Stimulated activated CD4-positive, alpha-beta T cell treated with anti-CD3 and anti-CD28 coated beads, TNF-alpha, amount 100 ng/mL, for 1 hour (primary cell): ENCODE results near the gene GLRX2.
"Not testable (repeated sequence)": the region's sequence is repeated elsewhere in the genome, so short reads cannot be mapped to it uniquely, and the experiment has no call there.

Experiments
- DNase-seq, 3 donors: peaks; one replicate each; pipeline ENCODE4 v3.0.0-alpha.2; 2020; ENCODE audit warnings: low read depth in 3 of 3, low spot score in 1 of 3

Gene GLRX2, protein sequence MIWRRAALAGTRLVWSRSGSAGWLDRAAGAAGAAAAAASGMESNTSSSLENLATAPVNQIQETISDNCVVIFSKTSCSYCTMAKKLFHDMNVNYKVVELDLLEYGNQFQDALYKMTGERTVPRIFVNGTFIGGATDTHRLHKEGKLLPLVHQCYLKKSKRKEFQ

DNA sequence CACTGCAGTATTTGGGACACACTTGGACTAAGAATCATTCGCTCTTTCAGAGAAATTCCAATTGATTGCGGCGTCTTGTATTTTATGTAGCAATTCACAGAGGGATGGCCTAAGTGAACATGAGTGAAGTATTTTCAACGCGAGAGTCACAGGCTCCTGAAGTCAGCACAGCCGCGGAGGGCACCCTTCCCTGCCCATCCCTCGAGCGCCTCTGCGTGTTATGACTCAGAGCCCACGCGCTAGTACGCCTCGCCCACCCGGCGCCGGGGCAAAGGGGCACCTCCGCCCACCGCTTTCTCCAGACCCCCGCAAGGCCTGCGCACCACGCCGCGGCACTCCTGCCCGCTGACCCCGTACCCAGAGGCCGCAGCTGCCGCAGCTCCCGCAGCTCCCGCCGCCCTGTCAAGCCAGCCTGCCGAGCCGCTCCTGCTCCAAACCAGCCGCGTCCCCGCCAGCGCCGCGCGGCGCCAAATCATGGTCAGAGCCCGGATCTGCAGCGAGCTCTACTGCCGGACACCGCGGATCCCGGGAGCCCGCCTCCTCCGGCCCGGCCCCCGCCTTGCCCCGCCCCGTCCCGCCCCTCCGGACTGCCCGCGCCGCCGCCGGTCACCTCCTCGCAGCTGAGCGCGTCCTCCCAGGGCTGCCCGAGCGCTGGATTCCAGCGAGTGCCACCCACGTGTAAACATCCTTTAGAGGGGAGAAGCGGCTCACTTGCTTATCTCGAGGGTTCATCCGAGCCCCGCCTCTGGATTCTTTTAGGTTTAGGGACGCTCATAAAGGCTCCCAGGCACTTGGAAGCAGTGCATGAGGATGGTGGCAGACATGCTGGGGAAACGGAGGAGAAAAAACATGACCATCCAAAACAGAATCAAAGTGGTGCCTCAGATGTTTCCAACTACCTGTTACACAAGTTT lies at the start of gene GLRX2:
TSS of gene GLRX2 (minus strand) at position 508 of the 914 bp plus-strand sequence. CDS start at position 476, 32 bp downstream.
- DNase-seq, result peak in 2 of 3 donors; percentile 17 to 45

DNA sequence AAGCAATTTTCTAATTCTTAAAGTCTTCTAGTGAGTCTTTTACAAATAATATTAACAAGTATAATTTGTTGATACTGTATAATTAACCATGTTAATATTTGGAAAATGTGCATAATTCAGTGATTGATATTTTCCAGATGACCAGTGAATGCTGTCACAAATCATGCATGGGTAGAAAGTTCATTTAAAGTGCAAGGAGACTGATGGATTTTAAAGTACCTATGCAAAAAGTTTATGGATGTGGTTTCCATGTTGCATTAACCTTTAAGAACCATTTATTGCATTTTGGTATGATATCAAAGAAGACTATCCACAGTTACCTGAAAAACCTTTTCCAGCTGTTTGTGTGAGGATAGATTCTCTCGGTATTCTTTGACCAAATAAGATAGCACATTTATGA lies 39.8 kb upstream of the GLRX2 start:
- no peak for DNase-seq

DNA sequence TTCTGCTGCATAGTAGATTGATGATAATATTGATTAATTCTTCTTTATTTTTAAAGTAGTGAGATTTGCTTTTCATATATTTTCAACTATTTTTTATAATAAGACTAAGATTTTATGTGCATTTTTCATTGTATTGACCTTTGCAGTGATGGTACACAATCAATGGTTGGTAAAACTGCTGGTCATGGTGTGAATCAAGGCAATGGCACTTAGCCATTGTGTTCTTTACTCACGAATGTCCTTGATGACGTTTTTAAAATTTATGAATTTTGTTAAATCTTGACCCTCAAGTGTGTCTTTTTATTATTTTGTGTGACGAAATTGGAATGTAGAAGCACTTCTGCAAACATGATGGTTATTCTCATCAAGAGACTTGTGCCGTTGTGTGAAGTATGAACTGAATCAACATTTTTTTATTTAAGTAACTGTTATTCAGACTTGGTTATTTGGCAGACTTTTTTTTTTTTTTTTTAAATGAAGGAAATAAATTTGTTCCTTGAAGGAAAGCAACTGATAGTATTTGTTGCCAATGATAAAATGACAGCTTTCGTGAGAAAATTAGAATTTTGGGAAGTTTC lies 39.2 kb upstream of the GLRX2 start:
- DNase-seq, result no peak

DNA sequence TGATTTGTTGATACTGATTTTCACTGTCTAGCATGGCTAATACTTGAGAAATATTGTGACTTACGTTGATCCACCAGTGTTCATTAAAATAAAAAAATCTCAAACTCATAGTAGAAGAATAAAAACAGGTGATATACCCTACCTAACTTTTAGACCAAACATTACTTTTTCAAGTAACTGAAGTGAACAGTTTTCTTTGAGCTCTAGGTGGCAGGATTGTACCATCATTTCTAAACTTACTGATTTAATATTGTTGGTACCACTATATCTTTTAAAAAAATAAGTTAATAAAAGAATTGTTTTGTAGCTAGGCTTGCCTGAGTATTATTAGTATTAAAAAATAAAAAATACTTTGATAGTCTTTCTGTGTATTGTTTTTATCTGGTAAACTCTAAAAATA lies 38.1 kb upstream of the GLRX2 start:
- DNase-seq, result no peak

DNA sequence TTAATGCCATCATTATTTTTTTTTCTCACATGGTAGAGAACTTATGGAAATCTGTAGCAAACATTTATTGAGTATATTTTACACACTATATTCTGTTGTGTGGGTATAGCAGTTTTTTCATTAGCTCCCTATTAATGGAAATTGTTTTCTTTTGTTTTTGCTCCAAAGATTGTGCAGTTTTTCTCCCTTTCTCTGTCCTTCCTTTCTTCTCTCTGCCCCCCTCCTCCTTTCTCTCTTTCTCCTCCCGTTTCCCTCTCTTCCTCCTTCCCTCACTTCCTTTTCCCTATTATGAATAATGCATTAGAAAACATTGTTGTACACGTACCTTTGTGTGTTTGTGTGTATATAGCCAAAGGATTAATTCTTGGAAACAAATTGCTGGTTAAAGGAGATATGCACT lies 37.2 kb upstream of the GLRX2 start:
- no peak for DNase-seq

DNA sequence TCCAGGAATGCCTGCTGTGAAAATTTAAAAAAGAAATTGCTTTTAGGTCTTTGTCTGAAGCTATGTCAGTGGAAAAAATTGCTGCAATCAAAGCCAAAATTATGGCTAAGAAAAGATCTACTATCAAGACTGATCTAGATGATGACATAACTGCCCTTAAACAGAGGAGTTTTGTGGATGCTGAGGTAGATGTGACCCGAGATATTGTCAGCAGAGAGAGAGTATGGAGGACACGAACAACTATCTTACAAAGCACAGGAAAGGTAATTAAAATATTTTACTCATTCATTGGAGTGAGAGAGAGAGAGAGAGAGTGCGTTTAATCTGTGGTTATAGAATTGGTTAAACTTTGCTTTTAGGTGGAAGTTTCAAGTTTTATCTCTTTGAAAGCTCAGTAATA lies 36.6 kb upstream of the GLRX2 start:
- DNase-seq, result no peak

DNA sequence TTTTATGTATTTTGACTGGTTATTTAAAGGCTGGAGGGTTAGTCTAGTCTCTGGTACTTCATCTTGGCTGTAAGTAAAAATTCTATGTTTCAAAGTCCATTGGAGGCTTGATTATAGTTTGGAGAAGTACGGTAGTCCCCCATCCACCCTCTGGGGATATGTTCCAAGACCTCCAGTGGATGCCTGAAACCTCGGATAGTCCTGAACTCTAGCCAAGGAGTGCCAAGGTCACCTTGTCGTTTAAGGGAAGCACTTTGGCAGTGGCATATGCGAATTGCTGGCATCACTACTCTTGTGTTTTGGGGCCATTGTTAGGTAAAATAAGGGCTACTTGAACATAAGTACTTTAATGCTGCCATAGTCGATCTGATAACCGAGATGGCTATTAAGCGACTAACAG lies 35.0 kb upstream of the GLRX2 start:
- no peak for DNase-seq

DNA sequence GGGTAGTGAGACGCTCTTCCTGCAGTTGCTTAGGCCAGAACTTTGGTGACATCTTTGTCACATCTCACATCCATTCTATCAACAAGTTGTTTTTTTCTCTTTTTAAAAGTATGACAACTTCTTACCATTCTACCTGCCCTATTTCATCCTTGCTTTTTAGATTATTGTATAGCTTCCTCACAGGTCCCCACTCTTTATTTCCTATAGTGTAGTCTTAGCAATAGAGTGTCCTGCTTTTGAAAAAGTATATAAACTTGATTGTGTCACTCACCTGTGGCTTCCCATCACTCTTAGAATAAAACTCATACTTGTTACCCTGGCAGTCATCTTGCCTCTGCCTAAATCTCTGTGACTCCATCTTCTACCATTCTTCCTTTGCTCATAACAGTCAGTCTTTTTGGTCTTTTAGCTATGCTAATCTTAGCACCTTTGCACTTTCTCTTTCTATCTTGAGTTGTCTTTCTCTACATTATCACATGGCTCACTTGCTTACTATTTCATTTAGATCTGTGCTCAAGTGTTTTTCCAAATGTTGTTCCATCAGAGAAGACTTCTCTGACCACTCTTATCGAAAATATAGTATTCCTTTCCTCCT lies 26.1 kb upstream of the GLRX2 start:
- no peak for DNase-seq

DNA sequence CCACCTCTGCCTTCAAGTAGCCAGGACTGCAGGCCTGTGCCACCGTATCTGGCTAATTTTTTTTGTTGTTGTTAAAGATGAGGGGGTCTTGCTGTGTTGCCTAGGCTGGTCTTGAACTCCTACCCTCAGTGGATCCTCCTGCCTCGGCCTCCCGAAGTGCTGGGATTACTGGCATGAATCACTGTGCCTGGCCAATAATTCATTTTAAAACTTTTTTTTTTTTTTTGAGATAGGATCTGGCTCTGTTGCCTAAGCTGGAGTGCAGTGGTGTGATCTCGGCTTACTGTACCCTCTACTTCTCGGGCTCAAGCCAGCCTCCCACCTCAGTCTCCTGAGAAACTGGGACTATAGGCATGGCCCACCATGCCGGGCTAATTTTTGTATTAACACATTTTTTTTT lies 20.2 kb upstream of the GLRX2 start:
- no peak for DNase-seq

DNA sequence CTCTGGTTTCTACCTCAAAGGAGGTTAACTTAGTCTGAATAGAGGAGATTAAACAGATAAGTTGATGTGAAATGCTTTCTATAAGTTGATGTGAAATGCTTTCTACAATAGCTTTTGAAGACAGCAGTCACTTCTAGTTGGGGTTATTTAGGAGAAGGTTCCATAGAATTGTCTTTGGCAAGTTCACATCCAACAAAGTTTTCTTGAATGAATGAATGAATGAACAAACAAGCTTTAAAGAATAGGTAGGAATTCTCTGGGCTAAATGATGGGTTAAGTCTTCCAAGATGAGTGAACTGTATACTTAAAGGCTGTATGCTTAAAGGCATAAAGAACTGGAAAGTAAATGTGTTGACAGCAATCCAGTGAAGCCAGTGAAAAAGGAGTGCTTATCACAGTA lies 18.5 kb upstream of the GLRX2 start:
- no peak for DNase-seq

DNA sequence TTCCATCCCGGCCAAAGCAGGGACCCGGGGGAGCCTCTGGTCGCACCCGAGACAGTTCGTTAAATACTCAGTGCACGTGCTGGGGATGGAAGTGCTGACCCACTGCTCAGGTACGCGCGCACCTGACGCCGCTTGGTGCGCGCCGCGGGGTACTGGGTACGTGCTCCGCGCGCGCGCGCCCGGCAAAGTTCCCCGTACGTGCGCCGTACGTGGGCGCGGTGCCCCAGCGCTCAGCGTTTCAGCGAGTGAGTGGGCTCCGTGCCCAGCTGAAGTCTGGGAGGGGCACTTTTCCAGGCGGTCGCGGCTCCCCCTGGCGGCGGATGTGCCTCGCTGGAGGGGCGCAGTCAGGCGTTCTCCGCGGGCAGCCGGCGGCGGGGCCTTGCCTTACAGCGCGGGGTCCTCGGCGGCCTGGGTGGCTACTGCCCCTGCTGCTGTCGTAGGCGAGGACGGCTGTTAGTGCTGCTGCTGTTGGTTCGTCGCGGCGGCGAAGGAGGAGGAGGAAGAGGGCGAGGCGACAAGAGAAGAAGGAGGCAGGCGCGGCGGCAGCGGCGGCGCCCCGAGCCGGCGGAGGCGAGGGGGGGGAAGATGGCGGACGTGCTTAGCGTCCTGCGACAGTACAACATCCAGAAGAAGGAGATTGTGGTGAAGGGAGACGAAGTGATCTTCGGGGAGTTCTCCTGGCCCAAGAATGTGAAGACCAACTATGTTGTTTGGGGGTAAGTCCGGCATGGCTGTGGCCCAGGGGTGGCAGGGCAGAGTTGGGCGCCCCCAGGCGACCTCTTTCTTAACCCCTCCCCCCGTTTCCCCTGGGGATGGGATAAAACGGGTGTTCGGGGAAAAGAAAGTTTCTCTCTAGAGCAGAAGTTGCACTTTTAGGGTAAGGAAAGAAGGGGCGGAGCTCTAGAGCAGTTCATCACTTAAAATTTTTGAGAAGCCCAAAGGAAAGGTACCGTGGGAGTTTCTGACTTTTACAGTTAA lies 16.7 kb upstream of the GLRX2 start, which contains the start of gene CDC73:
TSS of gene CDC73 (plus strand) at position 416 of the 978 bp plus-strand sequence. CDS start at position 586, 170 bp downstream.
- peak; percentile 94 to 99 (median 99) for DNase-seq

DNA sequence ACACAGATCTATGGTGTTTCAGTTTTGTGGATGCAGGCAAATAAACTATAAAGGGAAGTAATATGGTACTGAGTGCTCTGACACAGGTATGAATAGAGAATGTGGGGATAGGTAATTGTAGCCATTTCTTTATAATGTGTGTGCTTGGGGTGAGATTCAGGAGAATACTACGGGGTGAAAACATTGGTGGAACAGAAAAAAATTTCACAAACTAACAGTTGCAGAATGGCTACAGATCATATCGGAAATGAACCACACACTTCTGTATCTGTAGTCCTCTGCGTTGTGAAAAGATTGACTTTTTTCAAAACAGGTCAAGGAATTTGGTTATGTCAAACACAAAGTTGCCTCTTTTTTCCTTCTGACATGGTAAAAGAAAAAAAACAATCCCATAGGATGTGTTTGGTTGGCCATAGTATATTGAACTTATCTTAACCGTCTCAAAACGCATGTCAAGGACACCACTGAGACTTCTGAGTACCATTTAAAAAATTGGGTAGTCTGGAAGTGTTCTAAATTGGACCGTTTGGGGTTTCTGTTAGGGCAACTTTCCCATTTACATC lies 15.5 kb upstream of the GLRX2 start:
- no peak for DNase-seq

DNA sequence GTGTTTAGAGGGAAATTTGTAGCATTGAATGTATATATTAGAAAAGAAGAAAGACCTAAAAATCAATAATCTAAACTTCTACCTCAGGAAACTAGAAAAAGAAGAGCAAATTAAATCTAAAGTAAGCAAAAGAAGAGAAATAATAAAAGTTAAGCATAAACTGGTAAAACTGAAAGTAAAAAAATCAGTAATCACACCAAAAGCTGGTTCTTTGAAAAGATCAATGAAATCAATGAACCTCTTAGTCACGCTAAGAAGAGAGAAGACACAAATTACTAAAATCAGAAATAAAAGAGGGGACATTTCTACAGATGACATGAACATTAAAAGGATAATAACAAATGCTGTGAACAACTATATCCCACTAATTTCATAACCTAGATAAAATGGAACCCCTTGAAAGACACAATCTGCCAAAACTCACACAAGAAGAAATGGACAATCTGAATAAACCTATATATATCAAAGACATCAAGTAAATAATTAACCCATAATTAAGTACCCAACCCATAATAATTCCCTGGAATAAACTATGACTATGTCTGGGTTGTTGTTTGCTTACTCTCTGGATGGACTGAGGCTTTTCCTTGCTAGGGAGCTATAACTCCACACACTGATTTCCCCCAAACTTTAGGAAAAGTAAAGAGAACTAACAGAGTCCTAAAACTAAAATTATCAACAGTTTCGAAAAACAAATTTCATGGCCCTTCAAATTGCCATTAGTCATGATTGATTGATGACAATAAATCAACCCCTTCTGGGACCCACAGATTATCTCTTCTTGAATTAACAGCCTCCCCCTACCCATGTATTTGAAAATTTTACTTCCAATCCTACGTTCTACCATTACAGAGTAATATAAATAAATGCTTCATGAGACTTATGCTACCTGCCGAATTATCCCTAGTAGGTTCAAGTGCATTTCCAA lies 13.9 kb upstream of the GLRX2 start:
- DNase-seq, result no peak

DNA sequence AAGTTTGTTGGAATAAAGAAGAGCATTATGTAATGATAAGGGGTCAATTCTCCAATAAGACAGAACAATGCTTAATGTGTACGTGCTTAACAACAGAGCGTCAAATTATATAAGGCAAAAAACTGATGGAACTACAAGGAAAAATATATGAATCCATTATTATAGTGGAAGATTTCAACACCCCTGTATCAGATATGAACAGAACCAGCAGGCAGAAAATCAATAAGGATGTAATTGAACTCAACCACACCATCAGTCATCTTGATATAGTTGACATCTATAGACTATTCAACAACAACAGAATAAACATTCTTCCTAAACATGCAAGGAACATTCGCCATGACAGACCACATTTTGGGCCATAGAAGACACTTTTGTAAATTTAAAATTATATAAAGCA lies 13.0 kb upstream of the GLRX2 start:
- no peak for DNase-seq

DNA sequence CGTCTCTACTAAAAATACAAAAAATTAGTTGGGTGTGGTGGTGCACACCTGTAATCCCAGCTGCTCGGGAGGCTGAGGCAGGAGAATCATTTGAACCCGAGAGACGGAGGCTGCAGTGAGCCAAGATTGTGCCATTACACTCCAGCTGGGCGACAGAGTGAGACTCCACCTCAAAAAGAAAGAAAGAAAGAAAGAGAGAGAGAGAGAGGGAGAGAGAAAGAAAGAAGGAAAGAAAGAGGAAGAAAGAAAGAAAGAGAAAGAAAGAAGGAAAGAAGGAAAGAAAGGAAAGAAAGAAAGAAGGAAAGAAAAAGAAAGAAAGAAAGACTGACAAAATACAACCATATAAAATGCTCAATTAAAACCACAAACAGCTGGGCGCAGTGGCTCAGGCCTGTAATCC lies 12.0 kb upstream of the GLRX2 start:
- not testable (repeated sequence) for DNase-seq

DNA sequence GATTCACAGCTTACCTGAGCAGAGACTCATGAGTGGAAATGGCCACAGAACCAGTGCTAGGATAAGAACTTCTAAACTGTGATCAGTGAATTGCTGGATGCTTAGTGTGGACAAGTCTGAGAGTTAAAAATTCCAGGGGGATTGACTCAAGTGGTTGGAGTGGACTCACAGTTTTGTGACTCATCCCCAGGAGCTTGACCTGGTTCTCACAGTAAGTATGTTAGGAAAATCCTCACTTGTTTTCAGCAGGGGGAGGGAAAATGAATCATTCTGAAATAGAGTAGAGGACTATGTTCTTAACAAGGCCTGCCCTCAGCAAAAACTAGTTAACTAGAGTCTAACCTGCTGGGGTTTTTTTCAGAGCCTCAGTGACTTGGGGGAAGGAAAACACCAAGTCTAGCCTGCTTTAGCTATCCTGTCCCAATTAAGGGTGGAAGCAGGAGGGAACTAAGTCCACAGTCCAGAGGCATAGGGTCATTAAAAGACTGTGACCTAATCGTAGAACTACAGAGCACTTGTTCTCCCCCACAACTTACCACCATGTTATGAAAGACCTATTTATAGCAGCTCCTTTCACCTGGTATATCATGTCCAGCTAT lies 10.5 kb upstream of the GLRX2 start:
- no peak for DNase-seq

DNA sequence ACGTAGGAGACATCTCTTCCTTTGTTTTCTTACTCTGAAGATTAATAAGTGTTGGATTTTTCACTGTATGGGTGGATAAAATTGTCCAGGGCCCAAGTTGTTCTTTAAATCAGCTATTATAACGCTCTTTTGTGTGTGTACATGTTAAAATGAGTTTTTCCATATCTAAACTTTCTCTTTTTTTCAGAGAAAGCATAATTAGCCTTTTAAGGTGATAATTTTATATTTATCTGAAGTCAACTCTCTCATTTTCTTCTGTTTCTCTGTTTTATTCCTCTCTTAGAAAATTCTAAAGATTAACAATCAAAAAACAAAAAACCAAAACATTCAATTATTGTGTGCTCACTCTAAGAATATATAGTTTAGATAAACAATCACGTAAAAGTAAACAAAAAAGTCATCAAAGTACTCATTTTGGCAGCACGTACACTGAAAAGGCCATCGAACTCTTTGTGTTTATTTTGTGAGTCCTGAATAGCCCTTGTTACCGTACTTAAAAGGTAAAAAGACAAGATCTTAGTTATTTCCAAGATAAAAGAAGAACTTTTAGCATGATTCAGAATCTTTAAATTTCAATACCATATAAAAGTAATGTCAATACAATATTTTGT lies 9.4 kb upstream of the GLRX2 start:
- DNase-seq, result no peak

DNA sequence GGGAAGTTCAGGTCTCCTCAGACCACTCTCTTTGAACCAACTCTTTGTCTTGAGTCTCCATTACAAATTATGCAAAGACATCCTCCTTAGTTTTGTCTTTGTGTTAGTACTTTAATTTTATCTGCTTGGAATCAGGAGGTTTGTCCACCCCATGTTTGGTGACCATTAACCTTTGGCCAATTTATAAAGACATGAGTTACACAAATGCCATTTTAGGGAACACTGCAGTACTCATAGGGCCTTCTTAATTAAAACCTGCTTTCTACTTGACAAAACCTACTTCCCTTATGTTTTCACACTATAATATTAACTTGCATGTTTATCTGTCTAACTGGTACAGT lies 8.7 kb upstream of the GLRX2 start:
- no peak for DNase-seq
